Measurements from ENCODE around the gene SNX24. TPM values are rescaled to one million over a fixed set of nuclear protein-coding genes. Genes with fewer than 3 reads are reported as not detected.

SNX24 gene
- total and polyA plus RNA-seq, 5 donors: 11.3 to 14.9 (median 13.4) TPM

DNA sequence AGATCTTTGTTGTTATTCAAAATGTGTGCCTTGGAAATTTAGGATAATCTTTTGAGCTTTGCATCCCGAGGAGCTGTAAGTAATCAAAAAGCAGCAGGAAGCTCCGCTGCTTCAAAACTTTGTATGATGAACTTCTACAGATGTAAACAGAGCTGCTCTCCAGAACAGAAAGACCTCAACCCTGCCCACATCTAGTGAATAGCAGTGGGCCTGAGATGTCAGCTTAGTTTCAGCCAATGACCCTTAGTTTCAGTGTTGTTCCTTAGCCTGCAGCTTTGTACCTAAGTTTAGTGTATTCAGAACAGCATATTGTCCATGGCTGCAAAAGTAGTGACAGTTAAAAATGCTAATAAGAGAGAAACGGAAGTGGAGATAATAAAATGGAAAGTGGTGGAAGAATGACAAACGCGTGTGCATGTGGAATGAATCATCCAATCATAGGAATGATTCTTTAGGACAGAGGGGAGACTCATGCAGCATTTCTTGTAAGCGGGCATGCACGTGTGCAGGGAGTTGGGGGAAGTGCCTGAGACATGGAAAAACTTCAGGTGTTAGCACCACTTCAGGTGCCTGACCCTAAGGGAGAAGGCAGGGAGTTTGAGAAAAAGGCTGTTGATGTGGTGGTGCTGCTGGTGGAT lies 24.9 kb downstream of the SNX24 start:
- 69% methylated on average over 7 of the region's 7 CpGs for WGBS
- H3K9me3 ChIP-seq (ENCODE audit: control insufficient read depth, low read length): no peaks in the 10 kb centered on the region
- intact Hi-C loops (cut with DNase I): no loop called here

GRCh38 chr5:122871661-122872060 lies 26.2 kb downstream of the SNX24 start:
- no peaks in the 10 kb centered on the region for H3K4me1 ChIP-seq (ENCODE audit: control insufficient read depth, insufficient read depth, low read length)
- no peaks in the 10 kb centered on the region for H3K9me3 ChIP-seq (ENCODE audit: control insufficient read depth, low read length)
- ATAC-seq (no peak), DNase-seq (no peak)
- intact Hi-C loops (cut with DNase I): no loop called here
- H3K4me3 ChIP-seq (ENCODE audit: low read length): no peak overlapping the region
- no peak overlapping the region for H3K27ac ChIP-seq (ENCODE audit: low read length)
- no peaks in the 10 kb centered on the region for H3K27me3 ChIP-seq (ENCODE audit: control insufficient read depth, insufficient read depth)
- 74% methylated on average over 8 of the region's 8 CpGs for WGBS

More for the DNA sequence above, 24.9 kb downstream of the SNX24 start:
- no peaks in the 10 kb centered on the region for H3K27me3 ChIP-seq (ENCODE audit: control insufficient read depth, insufficient read depth)
- no peaks in the 10 kb centered on the region for H3K4me1 ChIP-seq (ENCODE audit: control insufficient read depth, insufficient read depth, low read length)
- ATAC-seq (no peak), DNase-seq (no peak)
- no peak overlapping the region for H3K27ac ChIP-seq (ENCODE audit: low read length)
- no peak overlapping the region for H3K4me3 ChIP-seq (ENCODE audit: low read length)

DNA sequence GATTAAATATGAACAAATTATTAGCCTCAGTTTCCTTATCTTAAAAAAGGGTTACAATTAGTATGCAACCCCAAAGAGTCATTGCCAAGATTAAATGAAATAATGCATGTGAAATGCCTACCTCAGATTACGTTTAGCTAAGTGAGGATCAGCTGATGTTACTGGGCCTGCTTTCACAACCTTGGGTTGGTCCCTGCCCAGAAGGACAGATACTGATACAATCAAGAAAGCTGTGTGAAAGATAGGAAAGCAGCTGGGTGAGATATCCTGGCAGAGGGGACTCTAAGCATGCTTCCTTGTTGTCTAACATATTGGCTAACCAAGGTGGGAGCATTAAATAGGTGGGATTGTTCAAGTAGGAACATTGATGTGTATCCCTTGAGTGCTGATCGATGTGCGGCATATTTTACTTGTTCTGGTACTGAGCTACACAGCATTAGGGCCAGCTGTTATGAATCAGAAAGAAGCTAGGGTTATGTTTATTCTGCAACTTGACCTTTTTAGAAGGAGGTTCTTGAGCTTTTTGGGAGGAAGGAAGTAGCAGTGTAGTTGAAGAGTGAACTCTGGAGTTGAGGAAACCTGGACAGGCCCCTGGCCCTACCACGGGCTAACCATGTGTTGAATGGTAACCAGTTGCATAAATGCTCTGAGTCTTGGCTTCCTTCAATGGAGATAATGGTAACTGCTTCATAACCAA lies 28.9 kb downstream of the SNX24 start:
- intact Hi-C loops (cut with DNase I): no loop called here
- DNase-seq (no peak), ATAC-seq (no peak)
- Histone ChIP-seq H3K4me1 (ENCODE audit: control insufficient read depth, insufficient read depth, low read length) (no peaks in the 10 kb centered on the region), H3K27ac (ENCODE audit: low read length) (no peak overlapping the region), H3K9me3 (ENCODE audit: control insufficient read depth, low read length) (no peaks in the 10 kb centered on the region), H3K4me3 (ENCODE audit: low read length) (no peak overlapping the region), H3K27me3 (ENCODE audit: control insufficient read depth, insufficient read depth) (no peaks in the 10 kb centered on the region)
- WGBS: 85% methylated on average over 4 of the region's 4 CpGs

GRCh38 chr5:122877518-122877917 lies 32.1 kb downstream of the SNX24 start:
- Histone ChIP-seq H3K4me1 (ENCODE audit: control insufficient read depth, insufficient read depth, low read length) (peaks cover 3% of the 10 kb centered on the region), H3K27ac (ENCODE audit: low read length) (no peak overlapping the region), H3K27me3 (ENCODE audit: control insufficient read depth, insufficient read depth) (no peaks in the 10 kb centered on the region), H3K4me3 (ENCODE audit: low read length) (no peak overlapping the region), H3K9me3 (ENCODE audit: control insufficient read depth, low read length) (no peaks in the 10 kb centered on the region)
- DNase-seq: no peak
- intact Hi-C loops (cut with DNase I): no loop called here
- ATAC-seq: peak in 1 of 2 donors; percentile 13
- 89% methylated on average over 2 of the region's 2 CpGs for WGBS

DNA sequence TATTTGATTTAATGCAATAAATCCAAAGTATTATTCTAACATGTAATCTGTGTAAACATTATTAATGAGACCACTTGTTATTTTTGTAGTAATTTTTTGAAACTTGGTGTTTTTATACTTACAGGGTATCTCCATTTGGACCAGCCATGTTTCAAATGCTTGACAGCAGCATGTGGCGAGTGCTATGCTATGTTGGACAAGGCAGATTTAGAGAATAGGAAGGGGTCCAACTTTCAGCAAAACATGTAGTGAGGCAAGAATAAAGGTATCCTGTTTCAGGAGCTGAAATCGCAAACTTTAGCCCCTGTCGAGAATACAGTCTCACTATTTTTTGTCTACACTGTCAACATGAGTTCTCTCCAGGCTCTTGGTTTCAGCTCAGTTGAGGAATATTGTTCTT lies 33.7 kb downstream of the SNX24 start:
- WGBS: 96% methylated on average over 3 of the region's 3 CpGs
- intact Hi-C loops (cut with DNase I): no loop called here
- Histone ChIP-seq H3K27ac (ENCODE audit: low read length) (no peak overlapping the region), H3K9me3 (ENCODE audit: control insufficient read depth, low read length) (no peaks in the 10 kb centered on the region), H3K4me3 (ENCODE audit: low read length) (no peak overlapping the region), H3K4me1 (ENCODE audit: control insufficient read depth, insufficient read depth, low read length) (peaks cover 3% of the 10 kb centered on the region), H3K27me3 (ENCODE audit: control insufficient read depth, insufficient read depth) (no peaks in the 10 kb centered on the region)
- DNase-seq: no peak
- no peak for ATAC-seq

DNA sequence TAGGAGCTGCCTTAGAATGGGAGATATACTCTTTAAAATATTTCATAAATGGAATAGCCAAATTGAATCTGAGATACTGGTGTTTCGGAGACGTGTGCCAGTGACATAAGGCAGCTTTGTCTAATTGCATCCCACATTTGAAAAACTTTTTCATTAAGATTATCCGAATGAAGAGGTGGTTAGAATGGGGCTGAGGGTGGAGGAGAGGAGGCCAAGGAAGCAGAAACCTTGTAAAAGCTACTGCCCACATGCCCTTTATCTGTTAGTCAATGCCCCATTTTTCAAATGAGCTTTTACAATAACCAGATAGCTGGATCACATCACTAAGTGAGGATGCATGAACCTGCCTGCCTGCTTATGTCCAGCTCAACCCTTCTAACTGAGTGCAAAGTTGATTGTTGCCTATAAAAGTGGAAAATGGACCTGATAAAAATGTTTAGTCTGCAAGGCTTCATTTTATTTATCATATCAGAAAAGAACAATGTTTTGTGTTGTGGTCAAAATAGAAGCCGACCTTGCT lies 34.8 kb downstream of the SNX24 start:
- no peaks in the 10 kb centered on the region for H3K27me3 ChIP-seq (ENCODE audit: control insufficient read depth, insufficient read depth)
- ATAC-seq (no peak), DNase-seq (no peak)
- WGBS: 77% methylated on average over 4 of the region's 4 CpGs
- no peak overlapping the region for H3K27ac ChIP-seq (ENCODE audit: low read length)
- intact Hi-C loops (cut with DNase I): no loop called here
- H3K4me3 ChIP-seq (ENCODE audit: low read length): no peak overlapping the region
- H3K4me1 ChIP-seq (ENCODE audit: control insufficient read depth, insufficient read depth, low read length): peaks cover 3% of the 10 kb centered on the region
- H3K9me3 ChIP-seq (ENCODE audit: control insufficient read depth, low read length): no peaks in the 10 kb centered on the region

- Histone ChIP-seq H3K9me3 (ENCODE audit: control insufficient read depth, low read length) (no peaks in the 10 kb centered on the region), H3K4me3 (ENCODE audit: low read length) (no peak overlapping the region), H3K4me1 (ENCODE audit: control insufficient read depth, insufficient read depth, low read length) (peaks cover 3% of the 10 kb centered on the region), H3K27me3 (ENCODE audit: control insufficient read depth, insufficient read depth) (no peaks in the 10 kb centered on the region), H3K27ac (ENCODE audit: low read length) (no peak overlapping the region)
- 49% methylated on average over 3 of the region's 3 CpGs for WGBS
- no peak for DNase-seq
- intact Hi-C loops (cut with DNase I): no loop called here
- no peak for ATAC-seq
Observed at GRCh38 chr5:122880749-122881148, 35.3 kb downstream of the SNX24 start.

GRCh38 chr5:122882831-122883230 lies 37.4 kb downstream of the SNX24 start:
- DNase-seq (no peak), ATAC-seq (peak in 1 of 2 donors; percentile 55)
- 76% methylated on average over 3 of the region's 3 CpGs for WGBS
- no peak overlapping the region for H3K4me3 ChIP-seq (ENCODE audit: low read length)
- H3K27ac ChIP-seq (ENCODE audit: low read length): no peak overlapping the region
- peaks cover 3% of the 10 kb centered on the region for H3K4me1 ChIP-seq (ENCODE audit: control insufficient read depth, insufficient read depth, low read length)
- no peaks in the 10 kb centered on the region for H3K27me3 ChIP-seq (ENCODE audit: control insufficient read depth, insufficient read depth)
- no peaks in the 10 kb centered on the region for H3K9me3 ChIP-seq (ENCODE audit: control insufficient read depth, low read length)
- intact Hi-C loops (cut with DNase I): no loop called here

GRCh38 chr5:122885045-122885517 lies 39.7 kb downstream of the SNX24 start:
- no peak for ATAC-seq
- no peak for DNase-seq
- H3K27ac ChIP-seq (ENCODE audit: low read length): no peak overlapping the region
- no peak overlapping the region for H3K4me3 ChIP-seq (ENCODE audit: low read length)
- 56% methylated on average over 1 of the region's 1 CpG for WGBS
- H3K27me3 ChIP-seq (ENCODE audit: control insufficient read depth, insufficient read depth): no peaks in the 10 kb centered on the region
- H3K9me3 ChIP-seq (ENCODE audit: control insufficient read depth, low read length): no peaks in the 10 kb centered on the region
- H3K4me1 ChIP-seq (ENCODE audit: control insufficient read depth, insufficient read depth, low read length): peaks cover 3% of the 10 kb centered on the region
- intact Hi-C loops (cut with DNase I): no loop called here

GRCh38 chr5:122885891-122886290 lies 40.5 kb downstream of the SNX24 start:
- no peaks in the 10 kb centered on the region for H3K9me3 ChIP-seq (ENCODE audit: control insufficient read depth, low read length)
- intact Hi-C loops (cut with DNase I): no loop called here
- no peak overlapping the region for H3K27ac ChIP-seq (ENCODE audit: low read length)
- peaks cover under 1% of the 10 kb centered on the region for H3K4me1 ChIP-seq (ENCODE audit: control insufficient read depth, insufficient read depth, low read length)
- DNase-seq (no peak), ATAC-seq (no peak)
- H3K27me3 ChIP-seq (ENCODE audit: control insufficient read depth, insufficient read depth): no peaks in the 10 kb centered on the region
- no peak overlapping the region for H3K4me3 ChIP-seq (ENCODE audit: low read length)
- 94% methylated on average over 6 of the region's 6 CpGs for WGBS

DNA sequence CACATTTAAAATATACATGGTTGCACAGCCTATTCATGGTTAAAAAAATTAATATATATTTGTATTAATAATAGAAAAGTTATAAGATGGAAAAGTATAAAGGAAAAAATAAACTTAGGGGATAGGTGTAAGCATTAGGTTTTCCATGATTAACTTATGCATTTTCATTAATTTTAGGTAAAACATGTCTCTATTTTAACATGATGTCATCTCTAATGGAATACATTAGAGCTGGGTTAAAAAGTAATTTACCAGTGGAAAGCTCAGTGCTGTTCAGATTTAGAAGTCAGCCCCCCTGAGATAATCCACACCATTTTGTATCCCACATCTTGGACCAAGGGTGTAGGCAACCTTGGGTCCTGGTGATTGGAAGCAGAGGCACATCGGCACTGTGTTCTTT lies 49.7 kb downstream of the SNX24 start:
- WGBS: 88% methylated on average over 1 of the region's 1 CpG
- no peak for ATAC-seq
- no peak overlapping the region for H3K27ac ChIP-seq (ENCODE audit: low read length)
- no peak overlapping the region for H3K4me3 ChIP-seq (ENCODE audit: low read length)
- no peaks in the 10 kb centered on the region for H3K9me3 ChIP-seq (ENCODE audit: control insufficient read depth, low read length)
- no peak for DNase-seq
- H3K27me3 ChIP-seq (ENCODE audit: control insufficient read depth, insufficient read depth): no peaks in the 10 kb centered on the region
- intact Hi-C loops (cut with DNase I): loop anchor here in 2 of 4 donors (10.0 kb wide), 1 partner anchor 450 kb away; no protein-coding TSS in a partner anchor
- H3K4me1 ChIP-seq (ENCODE audit: control insufficient read depth, insufficient read depth, low read length): no peaks in the 10 kb centered on the region
